ENCODE data around the gene BCKDHA.
"Not testable (repeated sequence)": the region's sequence is repeated elsewhere in the genome, so short reads cannot be mapped to it uniquely, and the experiment has no call there.

Gene BCKDHA

GRCh38 chr19:41422955-41423354, 25.3 kb downstream of the BCKDHA start:
- no peak overlapping the region for H3K27ac ChIP-seq
- DNase-seq (ENCODE audit: low read depth, low spot score), result no peak

- H3K27ac ChIP-seq, result no peak overlapping the region
- no peak for DNase-seq (ENCODE audit: low read depth, low spot score)
Measured at GRCh38 chr19:41424335-41425173, 26.9 kb downstream of the BCKDHA start.

- no peak overlapping the region for H3K27ac ChIP-seq
- no peak for DNase-seq (ENCODE audit: low read depth, low spot score)
Measured at GRCh38 chr19:41425174-41426115, 27.8 kb downstream of the BCKDHA start.

- no peak for DNase-seq (ENCODE audit: low read depth, low spot score)
- peak overlapping the region; percentile 79 for H3K27ac ChIP-seq
Measured at GRCh38 chr19:41426116-41426841, 28.7 kb downstream of the BCKDHA start.

GRCh38 chr19:41426952-41427646, 29.5 kb downstream of the BCKDHA start, which contains the start of gene B3GNT8:
Gene B3GNT8, minus strand, starts transcription at chr19:41427374. Its CDS starts 596 bp downstream, at chr19:41426778.
- peak within 1 kb of the TSS; percentile 79 for H3K27ac ChIP-seq
- peak; percentile 51 for DNase-seq (ENCODE audit: low read depth, low spot score)

- peak overlapping the region; percentile 79 for H3K27ac ChIP-seq
- no peak for DNase-seq (ENCODE audit: low read depth, low spot score)
Measured at GRCh38 chr19:41427647-41428480, 30.2 kb downstream of the BCKDHA start.

GRCh38 chr19:41428481-41428859, 30.9 kb downstream of the BCKDHA start:
- DNase-seq (ENCODE audit: low read depth, low spot score), result no peak
- peak overlapping the region; percentile 79 for H3K27ac ChIP-seq

GRCh38 chr19:41430922-41431321, 33.3 kb downstream of the BCKDHA start:
- H3K27ac ChIP-seq, result no peak overlapping the region
- DNase-seq (ENCODE audit: low read depth, low spot score), result no peak

GRCh38 chr19:41431426-41432386, 34.1 kb downstream of the BCKDHA start:
- no peak for DNase-seq (ENCODE audit: low read depth, low spot score)
- no peak overlapping the region for H3K27ac ChIP-seq

- no peak for DNase-seq (ENCODE audit: low read depth, low spot score)
- no peak overlapping the region for H3K27ac ChIP-seq
Measured at GRCh38 chr19:41433171-41433570, 35.6 kb downstream of the BCKDHA start.

GRCh38 chr19:41434450-41434849, 36.8 kb downstream of the BCKDHA start:
- no peak for DNase-seq (ENCODE audit: low read depth, low spot score)
- no peak overlapping the region for H3K27ac ChIP-seq

- not testable (repeated sequence) for DNase-seq (ENCODE audit: low read depth, low spot score)
Measured at GRCh38 chr19:41435376-41435775, 37.8 kb downstream of the BCKDHA start.

GRCh38 chr19:41435936-41436673, 38.5 kb downstream of the BCKDHA start:
- no peak overlapping the region for H3K27ac ChIP-seq
- DNase-seq (ENCODE audit: low read depth, low spot score), result no peak

More at GRCh38 chr19:41435376-41435775, 37.8 kb downstream of the BCKDHA start:
- H3K27ac ChIP-seq, result not testable (repeated sequence)

GRCh38 chr19:41436674-41436951, 39.0 kb downstream of the BCKDHA start:
- no peak overlapping the region for H3K27ac ChIP-seq
- no peak for DNase-seq (ENCODE audit: low read depth, low spot score)

GRCh38 chr19:41437944-41438574, 40.4 kb downstream of the BCKDHA start:
- H3K27ac ChIP-seq, result no peak overlapping the region
- no peak for DNase-seq (ENCODE audit: low read depth, low spot score)

GRCh38 chr19:41439441-41440222, 42.0 kb downstream of the BCKDHA start, which contains the start of gene DMAC2:
Gene DMAC2, minus strand, starts transcription at chr19:41439912. Its CDS starts 13 bp downstream, at chr19:41439899.
- DNase-seq (ENCODE audit: low read depth, low spot score), result peak; percentile 91

More at GRCh38 chr19:41439441-41440222, 42.0 kb downstream of the BCKDHA start, which contains the start of gene DMAC2:
- H3K27ac ChIP-seq, result peak within 1 kb of the TSS; percentile 87

All from epithelial cell of prostate (primary cell).